GM18951 (cell line): ENCODE measurements around the gene NUTM2E.
"Not testable (repeated sequence)": the region's sequence is repeated elsewhere in the genome, so short reads cannot be mapped to it uniquely, and the experiment has no call there.

Experiments
- POLR2A ChIP-seq: IDR thresholded peaks from 4 replicates; pipeline ENCODE4 v1.6.1; 2011; ENCODE audit warnings: mild to moderate bottlenecking; ENCODE audit not compliant: insufficient read length, insufficient read depth; ENCODE audit errors: extremely low read depth
- in situ Hi-C: fragments of 300-500 bp; cut with MboI; formaldehyde crosslinking; loops from one replicate; pipeline ENCODE4 v1.12.0; 2022; ENCODE audit warnings: low sequenced_read_pairs, mixed read lengths, inconsistent platforms; ENCODE audit not compliant: unreplicated experiment

Gene NUTM2E

GRCh38 chr10:79826496-79827215 lies at the start of gene NUTM2E:
TSS of gene NUTM2E (plus strand) at chr10:79826739. CDS start at chr10:79841741, 15,002 bp downstream.
- TF ChIP-seq POLR2A: peak; percentile 32
- in situ Hi-C loops: not testable (repeated sequence)

GRCh38 chr10:79777997-79778396 lies 48.5 kb upstream of the NUTM2E start:
- in situ Hi-C loops: not testable (repeated sequence)

DNA sequence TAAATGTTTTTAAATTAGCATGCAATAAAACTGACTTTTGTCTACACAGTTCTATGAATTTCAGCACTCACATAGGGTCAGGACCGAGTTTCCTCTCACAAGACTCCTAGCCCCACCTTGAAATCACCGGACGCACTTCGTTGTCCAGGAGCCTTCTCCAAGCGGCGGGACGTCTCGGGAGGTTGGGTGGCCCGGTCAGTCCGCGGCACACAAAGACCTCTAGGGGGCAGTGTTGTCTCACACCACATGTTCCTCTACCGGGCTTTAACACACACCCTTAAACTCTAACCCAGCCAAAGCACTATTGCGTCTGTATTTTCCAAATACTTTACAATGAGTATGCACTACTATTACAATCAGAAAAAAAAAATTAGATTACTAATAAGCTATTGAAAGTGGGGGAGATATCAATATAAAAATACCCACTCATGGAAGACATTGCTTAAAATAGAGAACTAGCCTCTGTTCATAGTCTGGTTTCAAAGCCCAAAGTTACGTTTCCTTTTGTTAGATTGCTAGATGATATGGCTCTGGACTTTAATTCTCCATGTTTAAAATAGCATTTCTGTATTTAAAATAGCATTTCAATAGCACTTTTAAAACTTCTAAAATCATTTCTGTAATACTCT lies 47.1 kb upstream of the NUTM2E start:
- in situ Hi-C loops: not testable (repeated sequence)

DNA sequence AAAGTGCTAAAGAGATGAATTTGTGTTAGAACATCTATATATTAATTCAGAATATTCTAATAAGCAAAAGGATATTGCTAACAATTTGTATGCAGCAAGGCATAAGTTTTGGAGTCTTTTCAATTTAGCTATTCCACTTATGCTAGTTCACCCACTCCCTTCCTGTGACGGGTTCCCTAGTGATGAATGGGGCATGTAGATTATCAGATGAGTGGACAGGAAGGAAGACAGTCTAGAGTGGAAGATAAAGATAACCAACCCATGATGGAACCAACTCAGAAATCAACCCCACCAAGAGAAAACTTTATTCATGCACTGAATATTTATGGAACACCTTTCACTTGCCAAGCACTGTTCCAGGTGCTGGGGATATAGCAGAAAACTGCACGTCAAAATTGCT lies 46.5 kb upstream of the NUTM2E start:
- in situ Hi-C loops: not testable (repeated sequence)

DNA sequence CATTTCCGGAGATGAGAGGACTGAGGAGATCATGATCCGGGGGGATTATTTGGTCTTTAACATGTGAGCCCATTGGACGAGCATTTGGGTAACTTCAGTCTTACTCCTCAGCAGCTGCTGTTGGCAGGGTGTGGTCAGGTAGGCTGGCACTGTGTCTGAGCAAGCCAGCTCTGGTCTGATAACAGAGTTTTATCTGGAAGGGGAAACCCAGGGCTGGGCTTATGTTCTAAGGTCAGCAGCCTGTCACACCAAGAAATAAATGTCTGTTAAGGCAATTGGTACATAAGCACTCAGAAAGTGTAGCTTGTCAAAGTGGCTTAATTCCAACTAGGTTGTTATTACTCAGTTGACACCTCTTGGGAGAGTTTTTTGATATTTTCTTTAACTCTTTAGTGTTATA lies 45.0 kb upstream of the NUTM2E start:
- in situ Hi-C loops: not testable (repeated sequence)

GRCh38 chr10:79787455-79787952 lies 39.0 kb upstream of the NUTM2E start:
- in situ Hi-C loops: not testable (repeated sequence)

DNA sequence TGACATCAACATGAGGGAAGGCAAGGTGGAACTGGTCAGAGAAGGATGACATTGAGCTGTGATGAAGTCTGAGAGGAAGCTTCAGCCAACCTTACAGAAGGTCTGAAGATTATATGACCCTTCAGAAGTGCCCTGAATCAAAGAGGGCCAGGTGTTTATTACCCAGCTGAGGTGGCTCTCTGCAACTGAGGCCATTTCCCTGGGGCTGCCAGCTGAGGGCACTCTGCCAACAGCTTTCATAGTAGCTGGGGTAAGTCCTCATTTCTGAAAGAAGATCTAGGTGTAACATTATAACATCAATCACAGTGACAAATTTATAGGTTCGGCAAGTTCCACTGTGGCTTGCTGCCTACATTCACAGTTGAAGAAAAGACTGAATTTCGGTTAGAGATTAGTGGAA lies 37.2 kb upstream of the NUTM2E start:
- in situ Hi-C loops: not testable (repeated sequence)

GRCh38 chr10:79791906-79792517 lies 34.5 kb upstream of the NUTM2E start:
- in situ Hi-C loops: not testable (repeated sequence)

DNA sequence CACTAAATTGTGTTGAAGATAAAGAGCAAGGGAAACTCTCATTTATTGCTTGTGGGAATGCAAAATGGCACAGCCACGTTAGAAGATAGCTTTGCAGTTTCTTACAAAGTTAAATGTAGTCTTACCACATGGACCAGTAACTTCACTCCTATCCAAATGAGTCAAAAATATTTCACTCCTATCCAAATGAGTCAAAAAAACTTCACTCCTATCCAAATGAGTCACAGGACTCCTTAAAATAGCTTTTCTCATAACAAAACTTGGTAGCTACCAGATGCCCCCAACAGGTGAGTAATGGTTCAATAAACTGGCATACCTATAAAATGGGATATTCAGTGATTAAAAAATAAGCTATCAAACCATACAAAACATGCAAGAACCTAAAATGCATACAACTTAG lies 27.2 kb upstream of the NUTM2E start:
- in situ Hi-C loops: not testable (repeated sequence)

DNA sequence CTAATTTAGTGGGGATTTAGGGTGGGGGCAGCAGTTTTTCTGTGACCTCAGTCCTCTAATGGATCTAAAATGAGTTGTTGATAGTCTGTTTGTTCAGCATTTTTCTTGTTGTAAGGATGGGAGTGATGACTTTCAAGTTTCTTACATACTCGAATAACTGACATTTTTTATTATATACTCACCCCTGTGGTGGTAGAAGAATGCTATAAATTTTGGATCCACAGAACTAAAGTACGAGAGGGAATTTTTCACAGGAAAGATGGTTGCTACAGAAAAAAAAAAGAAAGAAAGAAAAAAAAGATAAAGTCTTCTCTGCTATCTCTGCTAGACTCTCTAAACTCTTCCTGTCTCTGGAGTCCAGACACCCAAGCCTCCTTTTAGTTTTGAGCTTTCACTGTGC lies 20.7 kb upstream of the NUTM2E start:
- in situ Hi-C loops: not testable (repeated sequence)

- in situ Hi-C loops: not testable (repeated sequence)
These were observed 14.6 kb upstream of the NUTM2E start for GRCh38 chr10:79811895-79812294.

- in situ Hi-C loops: not testable (repeated sequence)
These were observed 10.2 kb upstream of the NUTM2E start for GRCh38 chr10:79816290-79816689.

- in situ Hi-C loops: not testable (repeated sequence)
These were observed 3.2 kb upstream of the NUTM2E start for GRCh38 chr10:79823387-79823786.

DNA sequence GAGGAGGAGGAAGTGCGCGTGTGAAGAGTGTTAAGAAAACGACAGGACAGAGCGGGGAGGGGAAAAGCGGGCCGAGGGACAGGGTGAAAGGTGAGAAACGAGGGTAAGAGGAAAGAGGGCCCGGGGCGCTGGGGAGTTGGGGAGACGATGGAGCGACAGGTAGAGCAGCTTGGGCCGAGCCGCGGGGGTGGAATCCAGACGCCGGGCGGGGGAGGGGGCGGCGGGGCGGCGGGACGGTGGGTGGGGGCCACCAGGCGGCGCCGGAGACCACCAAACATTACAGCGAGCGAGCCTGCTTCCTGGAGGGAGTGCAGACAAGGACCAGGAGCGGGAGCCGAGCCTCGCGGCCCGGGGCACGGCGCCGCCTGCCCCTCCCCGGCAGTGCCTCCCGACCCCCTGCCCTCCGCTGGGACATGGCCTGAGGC lies 940 bp upstream of the NUTM2E start:
- in situ Hi-C loops: not testable (repeated sequence)

- in situ Hi-C loops: not testable (repeated sequence)
These were observed 426 bp upstream of the NUTM2E start for GRCh38 chr10:79826131-79826495.

GRCh38 chr10:79833833-79834232 lies 7.3 kb downstream of the NUTM2E start:
- in situ Hi-C loops: not testable (repeated sequence)

DNA sequence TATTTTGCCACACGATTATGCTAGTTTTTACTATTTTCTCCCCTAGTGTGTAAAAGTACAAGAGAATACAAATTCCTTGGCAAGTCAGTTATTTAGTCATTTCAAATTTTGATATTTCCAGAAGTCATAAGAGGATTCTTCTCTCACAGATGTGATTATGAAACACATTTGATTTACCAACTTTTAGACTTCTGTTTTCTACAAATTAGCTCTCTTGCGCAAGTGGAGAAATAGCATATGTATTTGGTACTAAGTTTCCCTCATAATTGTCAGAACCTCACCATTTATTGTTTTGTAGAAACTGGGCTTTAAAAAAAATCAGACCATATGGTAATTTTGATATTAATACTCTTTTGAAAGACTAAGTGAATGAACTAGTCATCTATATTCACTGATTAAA lies 9.4 kb downstream of the NUTM2E start:
- in situ Hi-C loops: not testable (repeated sequence)

GRCh38 chr10:79836891-79837290 lies 10.4 kb downstream of the NUTM2E start:
- in situ Hi-C loops: not testable (repeated sequence)

DNA sequence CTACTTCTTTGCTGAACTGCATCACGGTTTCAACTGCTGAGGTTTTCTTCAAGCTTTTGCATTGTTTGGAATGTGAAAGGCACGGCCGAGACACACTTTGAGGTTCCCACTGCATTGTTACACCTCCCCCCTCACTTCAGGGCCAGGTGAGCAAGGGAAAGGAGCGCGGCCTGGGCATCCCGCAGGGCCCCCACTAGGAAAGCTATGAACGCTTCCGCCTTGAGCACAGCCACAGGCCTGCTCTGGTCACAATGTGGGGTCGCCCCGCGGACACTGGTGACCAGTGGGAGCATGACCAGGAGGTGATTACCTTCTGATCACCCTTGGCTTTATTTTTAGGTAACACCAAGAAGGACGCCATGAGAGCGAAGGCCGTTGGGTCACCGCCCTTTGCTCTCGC lies 11.9 kb downstream of the NUTM2E start:
- in situ Hi-C loops: not testable (repeated sequence)

- in situ Hi-C loops: not testable (repeated sequence)
These were observed 26.8 kb downstream of the NUTM2E start for GRCh38 chr10:79853191-79853854.
